Neural cell (in vitro differentiated cells): ENCODE data around the gene LHX2.

ENCODE experiments used
- CTCF ChIP-seq: fragments of 450-650 bp; IDR thresholded peaks from 2 replicates; pipeline ENCODE4 v1.5.1; 2014; ENCODE audit warnings: antibody characterized with exemption, mild to moderate bottlenecking, moderate library complexity; ENCODE audit not compliant: poor library complexity, severe bottlenecking
- EZH2 ChIP-seq: fragments of 200-600, 300-800 bp; shearing (Covaris generic), sonication (generic); IDR thresholded peaks from 2 replicates; pipeline ENCODE4 v1.6.1; 2014; ENCODE audit warnings: antibody characterized with exemption, low read length, borderline replicate concordance, mild to moderate bottlenecking; ENCODE audit not compliant: insufficient read depth, poor library complexity, severe bottlenecking

GRCh38 chr9:124068251-124068650 lies 56.7 kb downstream of the LHX2 start:
- no peak for TF ChIP-seq CTCF
- no peak for TF ChIP-seq EZH2
